Peyer's patch (tissue), 4 donors: Measurements from ENCODE around the gene PPIL6. TPM values are rescaled to one million over a fixed set of nuclear protein-coding genes. Genes with fewer than 3 reads are reported as not detected.
"Not testable (repeated sequence)": the region's sequence is repeated elsewhere in the genome, so short reads cannot be mapped to it uniquely, and the experiment has no call there.

Experiments
- DNase-seq, 3 donors: peaks; one replicate each; pipeline ENCODE4 v3.0.0-alpha.2; 2017 to 2019
- H3K27ac ChIP-seq, 4 donors: fragments of 200-600 bp; sonication (generic); one replicate each; pipeline ENCODE4 v1.5.1; 2016 to 2019
- H3K27me3 ChIP-seq, 2 donors: fragments of 200-600 bp; sonication (generic); one replicate each; pipeline ENCODE4 v1.5.1; 2019
- H3K36me3 ChIP-seq, 3 donors: fragments of 200-600 bp; sonication (generic); one replicate each; pipeline ENCODE4 v1.5.1; 2016 to 2019
- H3K4me1 ChIP-seq, 4 donors: fragments of 200-600 bp; sonication (generic); one replicate each; pipeline ENCODE4 v1.5.1; 2016 to 2019
- H3K4me3 ChIP-seq, 4 donors: fragments of 200-600 bp; sonication (generic); 1 replicate in 3 of 4; 2 replicates in 1 of 4; pipeline ENCODE4 v1.5.1; 2016 to 2019; ENCODE audit warnings: mild to moderate bottlenecking in 1 of 4
- H3K9me3 ChIP-seq, 4 donors: fragments of 200-600 bp; sonication (generic); one replicate each; pipeline ENCODE4 v1.5.1; 2016 to 2019; ENCODE audit warnings: mild to moderate bottlenecking in 1 of 4
- CTCF ChIP-seq, 6 experiments: fragments of 450-650 bp in 4 of 6; fragments of 200-600 bp in 2 of 6; sonication (generic) in 1 of 6; IDR thresholded peaks; one replicate each; pipeline ENCODE4 v1.5.1; 2017 to 2019; ENCODE audit warnings: antibody characterized with exemption in 6 of 6, mild to moderate bottlenecking in 3 of 6, moderate library complexity in 1 of 6
- POLR2A ChIP-seq, 2 donors: fragments of 450-650 bp; IDR thresholded peaks; one replicate each; pipeline ENCODE4 v1.5.1; 2017; ENCODE audit warnings: antibody characterized with exemption in 2 of 2, mild to moderate bottlenecking in 2 of 2, moderate library complexity in 2 of 2
- total RNA-seq, 4 donors: library from RNA; depleted of rRNA; stranded (reverse); fragments of >200 nt; gene quantifications; one replicate each; pipeline ENCODE4 v1.1.0, GENCODE V29; 2016

The PPIL6 gene
- total RNA-seq, 4 donors from 2014 or later, result 0.27 to 0.53 TPM; not detected in 2

- Histone ChIP-seq H3K27me3 (no peaks in the 10 kb centered on the region), H3K27ac (no peak overlapping the region), H3K9me3 (no peaks in the 10 kb centered on the region), H3K4me3 (no peak overlapping the region), H3K4me1 (peaks cover 0 to 11% (median 0%) of the 10 kb centered on the region in 4 donors), H3K36me3 (peaks cover 0 to 97% (median 7%) of the 10 kb centered on the region in 3 donors)
- TF ChIP-seq POLR2A (IDR thresholded peaks at IDR 0.05), result no peak
- TF ChIP-seq CTCF (IDR thresholded peaks at IDR 0.05), result no peak
- DNase-seq, result no peak
Measured at GRCh38 chr6:109373331-109373730, 67.1 kb downstream of the PPIL6 start.

DNA sequence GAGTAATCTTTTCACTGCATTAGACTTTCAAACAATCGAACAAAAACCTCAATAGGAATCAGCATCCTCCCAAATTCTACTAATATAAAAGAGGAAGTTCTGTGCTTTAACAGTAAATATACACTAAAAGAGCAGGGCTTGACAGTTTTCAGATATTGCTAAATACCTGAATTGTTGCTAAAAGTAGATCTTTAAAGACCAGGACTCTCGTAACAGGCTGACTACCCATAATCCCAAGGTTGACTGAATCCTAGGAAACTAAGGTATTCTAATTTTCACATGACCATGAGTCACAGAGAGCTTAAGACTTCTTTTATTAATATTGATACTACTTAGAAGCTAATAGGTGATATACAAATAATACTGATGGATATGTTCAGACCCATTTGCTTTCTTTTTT lies 68.3 kb downstream of the PPIL6 start:
- Histone ChIP-seq H3K27ac (no peak overlapping the region), H3K36me3 (peaks cover 0 to 97% (median 7%) of the 10 kb centered on the region in 3 donors), H3K27me3 (no peaks in the 10 kb centered on the region), H3K4me3 (no peak overlapping the region), H3K4me1 (no peaks in the 10 kb centered on the region), H3K9me3 (no peaks in the 10 kb centered on the region)
- no peak for DNase-seq
- no peak for TF ChIP-seq POLR2A (IDR thresholded peaks at IDR 0.05)
- no peak for TF ChIP-seq CTCF (IDR thresholded peaks at IDR 0.05)

- Histone ChIP-seq H3K36me3 (peaks cover 0 to 97% (median 7%) of the 10 kb centered on the region in 3 donors), H3K9me3 (no peaks in the 10 kb centered on the region), H3K4me1 (no peaks in the 10 kb centered on the region), H3K27me3 (no peaks in the 10 kb centered on the region), H3K4me3 (no peak overlapping the region), H3K27ac (no peak overlapping the region)
- TF ChIP-seq CTCF (IDR thresholded peaks at IDR 0.05), result no peak
- TF ChIP-seq POLR2A (IDR thresholded peaks at IDR 0.05), result no peak
- no peak for DNase-seq
Measured at GRCh38 chr6:109370792-109371191, 69.6 kb downstream of the PPIL6 start.

- Histone ChIP-seq H3K27me3 (no peaks in the 10 kb centered on the region), H3K36me3 (peaks cover 0 to 96% (median 7%) of the 10 kb centered on the region in 3 donors), H3K4me1 (no peaks in the 10 kb centered on the region), H3K9me3 (no peaks in the 10 kb centered on the region), H3K27ac (no peak overlapping the region), H3K4me3 (no peak overlapping the region)
- TF ChIP-seq CTCF (IDR thresholded peaks at IDR 0.05) (no peak), POLR2A (IDR thresholded peaks at IDR 0.05) (no peak)
- no peak for DNase-seq
Measured at GRCh38 chr6:109370336-109370735, 70.1 kb downstream of the PPIL6 start.

DNA sequence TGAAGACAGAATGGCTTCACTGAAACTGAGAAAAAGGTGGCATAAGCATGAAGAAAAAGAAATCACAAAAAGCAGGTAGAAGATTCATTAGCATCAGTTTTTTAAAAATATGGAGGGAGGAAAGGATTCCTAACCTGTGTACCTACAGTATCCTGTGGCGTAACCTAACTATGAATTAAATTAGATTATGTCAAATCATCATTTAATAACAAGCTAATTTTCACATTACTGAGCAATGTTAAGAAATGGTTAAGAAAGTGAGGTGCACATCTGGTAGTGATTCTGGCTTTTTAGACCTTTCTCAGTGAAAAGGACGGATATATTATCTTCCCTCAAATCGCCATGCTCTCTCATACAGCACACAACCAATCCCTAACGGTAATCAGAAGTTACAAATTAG lies 70.7 kb downstream of the PPIL6 start:
- Histone ChIP-seq H3K9me3 (no peaks in the 10 kb centered on the region), H3K4me1 (no peaks in the 10 kb centered on the region), H3K27ac (no peak overlapping the region), H3K27me3 (no peaks in the 10 kb centered on the region), H3K36me3 (peaks cover 0 to 96% (median 7%) of the 10 kb centered on the region in 3 donors), H3K4me3 (no peak overlapping the region)
- DNase-seq, result no peak
- TF ChIP-seq POLR2A (IDR thresholded peaks at IDR 0.05) (no peak), CTCF (IDR thresholded peaks at IDR 0.05) (no peak)

- not testable (repeated sequence) for H3K4me3 ChIP-seq
Measured at GRCh38 chr6:109364382-109365078, 75.9 kb downstream of the PPIL6 start.

More at GRCh38 chr6:109364382-109365078, 75.9 kb downstream of the PPIL6 start:
- not testable (repeated sequence) for H3K27ac ChIP-seq, H3K27me3 ChIP-seq, DNase-seq, H3K9me3 ChIP-seq, H3K4me1 ChIP-seq
- H3K36me3 ChIP-seq, result peaks cover 0 to 73% (median 0%) of the 10 kb centered on the region in 3 donors
